Effector memory CD4-positive, alpha-beta T cell (primary cell): Measurements from ENCODE around the gene SDR39U1.

Source experiments
- DNase-seq, 3 donors: peaks; one replicate each; pipeline ENCODE4 v3.0.0-alpha.2; 2020
- H3K27ac ChIP-seq: 2 replicates; pipeline ENCODE4 v1.7.0; 2013; ENCODE audit warnings: mild to moderate bottlenecking, low read length, moderate library complexity; ENCODE audit not compliant: insufficient read depth, poor library complexity, severe bottlenecking
- H3K27me3 ChIP-seq: replicated peaks from 2 replicates; pipeline ENCODE4 v1.7.0; 2013; ENCODE audit warnings: mild to moderate bottlenecking, low read length; ENCODE audit not compliant: insufficient read depth, control insufficient read depth, poor library complexity, severe bottlenecking
- H3K36me3 ChIP-seq: 2 replicates; pipeline ENCODE4 v1.7.0; 2013; ENCODE audit warnings: mild to moderate bottlenecking, low read length, moderate library complexity; ENCODE audit not compliant: control insufficient read depth, insufficient read depth
- H3K4me1 ChIP-seq: 2 replicates; pipeline ENCODE4 v1.7.0; 2013; ENCODE audit warnings: low read length, mild to moderate bottlenecking; ENCODE audit not compliant: control insufficient read depth, insufficient read depth, poor library complexity, severe bottlenecking
- H3K4me3 ChIP-seq: 2 replicates; pipeline ENCODE4 v1.7.0; 2013; ENCODE audit warnings: low read length, low read depth, mild to moderate bottlenecking; ENCODE audit not compliant: insufficient read depth, poor library complexity, severe bottlenecking
- H3K9me3 ChIP-seq: 2 replicates; pipeline ENCODE4 v1.7.0; 2013; ENCODE audit warnings: mild to moderate bottlenecking, low read length, moderate library complexity; ENCODE audit not compliant: control insufficient read depth

SDR39U1 gene

GRCh38 chr14:24436355-24437019, 6.1 kb downstream of the SDR39U1 start:
- H3K4me1 ChIP-seq = peaks cover 19% of the 10 kb centered on the region
- no peak overlapping the region for H3K4me3 ChIP-seq

DNA sequence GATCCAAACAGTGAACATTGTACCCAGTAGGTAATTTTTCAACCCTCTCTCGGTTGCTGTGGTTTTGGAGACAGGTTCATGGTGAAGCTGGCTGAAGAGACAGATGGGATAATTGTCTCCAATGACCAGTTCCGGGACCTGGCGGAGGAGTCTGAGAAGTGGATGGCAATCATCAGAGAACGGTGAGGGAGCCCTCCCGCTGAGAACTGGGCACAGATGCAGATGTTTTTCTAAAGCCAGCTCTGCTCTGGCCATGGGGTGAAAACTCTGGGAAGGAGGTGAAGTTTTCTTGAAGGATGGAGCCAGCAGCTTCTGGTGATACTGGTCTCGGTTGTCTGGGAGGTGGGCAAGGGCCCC, 6.6 kb downstream of the SDR39U1 start:
- no peak overlapping the region for H3K27ac ChIP-seq
- H3K36me3 ChIP-seq = peaks cover 56% of the 10 kb centered on the region
- DNase-seq = no peak
- H3K4me1 ChIP-seq = peaks cover 22% of the 10 kb centered on the region
- no peaks in the 10 kb centered on the region for H3K27me3 ChIP-seq
- H3K9me3 ChIP-seq = no peaks in the 10 kb centered on the region
- no peak overlapping the region for H3K4me3 ChIP-seq

More at GRCh38 chr14:24436355-24437019, 6.1 kb downstream of the SDR39U1 start:
- H3K27me3 ChIP-seq = no peaks in the 10 kb centered on the region
- peak overlapping the region; percentile 6 for H3K27ac ChIP-seq
- H3K36me3 ChIP-seq = peaks cover 57% of the 10 kb centered on the region
- DNase-seq = peak in 2 of 3 donors; percentile 18 to 39
- no peaks in the 10 kb centered on the region for H3K9me3 ChIP-seq

DNA sequence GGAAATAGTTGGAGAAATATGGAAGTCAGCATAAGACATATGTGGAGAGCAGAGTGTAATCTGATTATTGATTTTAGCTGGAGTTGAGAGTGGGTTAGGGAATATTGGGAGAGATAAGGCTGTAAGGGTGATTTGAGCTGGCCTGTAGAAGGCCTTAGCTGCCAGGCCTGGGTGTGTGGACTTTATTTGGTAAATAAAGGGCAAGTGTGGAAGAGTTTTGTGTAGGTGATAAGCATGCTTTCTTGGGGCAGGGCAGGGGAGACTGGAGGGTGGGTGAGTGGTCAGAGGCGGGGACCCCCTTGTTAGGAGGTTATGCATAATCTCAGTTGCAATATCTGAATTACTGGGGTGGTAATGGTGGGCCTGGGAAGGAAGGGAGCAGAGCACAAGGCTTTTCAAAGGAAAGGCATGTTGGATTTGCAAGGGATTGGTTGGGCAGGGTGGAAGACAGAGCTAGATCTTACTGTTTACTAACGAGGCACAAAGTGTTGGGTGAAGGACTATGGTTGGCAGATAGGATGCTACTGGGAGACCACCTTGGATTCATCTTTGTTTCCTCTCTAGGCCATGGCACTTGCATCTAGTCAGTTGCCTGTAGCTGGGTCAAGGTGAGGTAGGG, 7.3 kb downstream of the SDR39U1 start:
- DNase-seq = no peak
- Histone ChIP-seq H3K36me3 (peaks cover 53% of the 10 kb centered on the region), H3K27me3 (no peaks in the 10 kb centered on the region), H3K27ac (no peak overlapping the region), H3K9me3 (no peaks in the 10 kb centered on the region), H3K4me3 (no peak overlapping the region), H3K4me1 (peaks cover 29% of the 10 kb centered on the region)

DNA sequence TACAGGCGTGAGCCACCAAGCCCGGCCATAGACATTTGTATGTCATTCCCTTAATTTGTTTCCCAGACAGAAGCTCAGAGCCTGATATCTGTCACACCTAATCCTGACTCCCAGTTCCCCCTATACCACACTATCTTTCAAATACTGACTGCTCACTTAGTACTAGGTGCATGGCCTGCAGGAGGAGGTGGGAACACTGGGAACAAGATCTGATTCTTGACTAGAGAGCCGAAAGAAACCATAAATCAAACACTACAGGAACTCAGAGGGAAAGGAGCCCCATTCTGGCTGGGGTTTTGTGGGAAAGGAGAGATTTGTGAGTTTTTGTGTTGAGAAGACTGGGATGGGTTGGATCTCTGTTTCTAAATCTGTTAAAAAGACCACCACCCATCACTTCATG, 7.9 kb downstream of the SDR39U1 start:
- no peak overlapping the region for H3K4me3 ChIP-seq
- H3K27ac ChIP-seq = no peak overlapping the region
- H3K4me1 ChIP-seq = peaks cover 30% of the 10 kb centered on the region
- no peak for DNase-seq
- H3K27me3 ChIP-seq = no peaks in the 10 kb centered on the region
- no peaks in the 10 kb centered on the region for H3K9me3 ChIP-seq
- peaks cover 52% of the 10 kb centered on the region for H3K36me3 ChIP-seq

DNA sequence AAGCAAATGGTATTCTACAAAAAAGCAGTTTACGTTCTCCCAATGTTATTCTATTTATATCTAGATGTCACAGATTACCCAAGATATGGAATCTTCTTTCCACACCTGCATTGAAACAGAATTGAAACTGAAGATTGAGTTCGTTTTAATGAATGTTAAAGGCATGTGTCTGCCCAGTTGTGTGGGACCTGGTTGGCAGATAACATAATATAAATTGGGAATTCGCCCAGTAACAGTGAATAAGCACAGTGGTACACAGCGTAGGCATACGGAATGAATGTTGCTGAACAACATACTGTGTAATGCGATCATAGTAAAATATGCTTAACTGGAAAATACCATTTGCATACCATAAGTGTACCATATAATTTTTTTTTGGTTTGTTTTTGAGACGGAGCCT, 8.5 kb downstream of the SDR39U1 start:
- H3K4me1 ChIP-seq = peaks cover 36% of the 10 kb centered on the region
- H3K4me3 ChIP-seq = no peak overlapping the region
- H3K27me3 ChIP-seq = no peaks in the 10 kb centered on the region
- H3K9me3 ChIP-seq = no peaks in the 10 kb centered on the region
- no peak for DNase-seq
- H3K36me3 ChIP-seq = peaks cover 46% of the 10 kb centered on the region
- no peak overlapping the region for H3K27ac ChIP-seq

GRCh38 chr14:24432259-24433131, 10.1 kb downstream of the SDR39U1 start:
- Histone ChIP-seq H3K27me3 (no peaks in the 10 kb centered on the region), H3K4me3 (no peak overlapping the region), H3K4me1 (peaks cover 43% of the 10 kb centered on the region), H3K9me3 (no peaks in the 10 kb centered on the region), H3K27ac (no peak overlapping the region), H3K36me3 (peaks cover 35% of the 10 kb centered on the region)
- DNase-seq = no peak

DNA sequence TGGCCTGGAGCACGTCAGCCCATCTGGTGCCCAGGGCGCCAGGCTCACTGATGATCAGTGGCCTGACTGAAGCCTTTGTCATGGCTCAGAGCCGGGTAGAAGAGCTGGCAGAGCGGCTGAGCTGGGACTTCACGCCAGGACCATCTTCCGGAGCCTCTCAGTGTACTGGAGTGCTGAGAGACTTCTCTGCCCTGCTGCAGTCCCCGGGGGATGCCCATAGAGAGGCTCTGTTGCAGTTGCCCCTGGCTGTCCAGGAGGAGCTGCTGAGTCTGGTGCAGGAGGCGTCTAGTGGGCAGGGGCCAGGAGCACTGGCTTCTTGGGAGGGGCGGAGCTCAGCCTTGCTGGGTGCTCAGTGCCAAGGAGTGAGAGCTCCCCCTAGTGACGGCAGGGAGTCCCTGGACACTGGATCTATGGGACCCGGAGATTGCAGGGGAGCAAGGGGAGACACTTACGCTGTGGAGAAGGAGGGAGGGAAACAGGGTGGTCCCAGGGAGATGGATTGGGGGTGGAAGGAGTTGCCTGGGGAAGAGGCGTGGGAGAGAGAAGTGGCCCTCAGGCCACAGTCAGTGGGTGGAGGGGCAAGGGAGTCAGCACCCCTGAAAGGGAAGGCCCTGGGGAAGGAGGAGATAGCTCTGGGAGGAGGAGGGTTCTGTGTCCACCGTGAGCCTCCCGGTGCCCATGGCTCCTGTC, 10.9 kb downstream of the SDR39U1 start:
- DNase-seq = peak; percentile 69 to 84 (median 78)
- Histone ChIP-seq H3K27ac (peak overlapping the region; percentile 98), H3K9me3 (no peaks in the 10 kb centered on the region), H3K4me3 (peak overlapping the region; percentile 94), H3K4me1 (peaks cover 41% of the 10 kb centered on the region), H3K27me3 (no peaks in the 10 kb centered on the region), H3K36me3 (peaks cover 35% of the 10 kb centered on the region)

DNA sequence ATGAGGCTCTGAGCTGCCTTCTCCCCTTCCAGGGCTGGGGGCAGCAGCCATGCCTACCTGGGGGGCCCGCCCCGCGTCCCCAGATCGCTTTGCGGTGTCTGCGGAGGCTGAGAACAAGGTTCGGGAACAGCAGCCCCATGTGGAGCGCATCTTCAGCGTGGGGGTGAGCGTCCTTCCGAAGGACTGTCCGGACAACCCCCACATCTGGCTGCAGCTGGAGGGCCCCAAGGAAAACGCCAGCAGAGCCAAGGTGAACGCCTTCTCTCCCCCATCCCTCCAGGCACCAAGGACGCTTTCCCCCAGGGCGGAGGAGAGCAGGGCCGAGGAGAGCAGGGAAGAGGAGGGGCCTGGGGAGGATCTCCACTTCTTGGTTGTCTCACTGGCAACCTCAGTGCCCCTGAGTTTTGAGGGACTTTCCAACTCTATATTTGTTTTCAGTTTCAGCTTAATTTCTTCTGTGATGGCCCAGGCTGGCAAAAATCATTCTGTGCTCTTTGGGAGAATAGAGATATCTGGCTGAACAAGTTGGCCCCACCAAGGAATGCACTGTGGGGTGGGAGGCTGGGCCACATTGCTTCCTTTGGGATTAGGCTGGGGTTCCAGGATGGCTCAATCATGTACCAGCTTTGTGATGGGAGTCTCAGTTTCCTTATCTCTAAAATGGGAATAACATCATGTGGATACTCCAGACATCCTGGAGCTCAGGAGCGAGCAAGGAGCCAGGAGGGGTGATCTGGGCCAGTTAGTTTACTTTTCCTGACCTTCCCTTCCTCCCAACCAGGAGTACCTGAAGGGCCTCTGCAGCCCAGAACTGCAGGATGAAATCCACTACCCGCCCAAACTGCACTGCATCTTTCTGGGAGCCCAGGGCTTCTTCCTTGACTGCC, 11.7 kb downstream of the SDR39U1 start:
- H3K27ac ChIP-seq = peak overlapping the region; percentile 98
- H3K4me1 ChIP-seq = peaks cover 47% of the 10 kb centered on the region
- H3K36me3 ChIP-seq = peaks cover 28% of the 10 kb centered on the region
- peak overlapping the region; percentile 94 for H3K4me3 ChIP-seq
- no peaks in the 10 kb centered on the region for H3K27me3 ChIP-seq
- H3K9me3 ChIP-seq = no peaks in the 10 kb centered on the region
- DNase-seq = peak; percentile 36 to 55 (median 40)

GRCh38 chr14:24430143-24430681, 12.4 kb downstream of the SDR39U1 start:
- Histone ChIP-seq H3K4me3 (peak overlapping the region; percentile 94), H3K9me3 (no peaks in the 10 kb centered on the region), H3K4me1 (peaks cover 51% of the 10 kb centered on the region), H3K36me3 (peaks cover 27% of the 10 kb centered on the region), H3K27ac (peak overlapping the region; percentile 98), H3K27me3 (no peaks in the 10 kb centered on the region)
- DNase-seq = peak in 1 of 3 donors; percentile 20
